PC-3 (cell line): ENCODE measurements around the gene DPY30. TPM values are rescaled to one million over a fixed set of nuclear protein-coding genes. Genes with fewer than 3 reads are reported as not detected.
"Not testable (repeated sequence)": the region's sequence is repeated elsewhere in the genome, so short reads cannot be mapped to it uniquely, and the experiment has no call there.

Source experiments
- ATAC-seq: fragments of 200-7000 bp; cut with Tn5 transposase; 2 replicates; pipeline ENCODE4 v1.9.1; 2020; ENCODE audit warnings: mild to moderate bottlenecking, moderate library complexity
- BruUV-seq: library from RNA; stranded (reverse); fragments of 400-500 nt; replicated peaks from 2 replicates; lab custom pipeline; 2021; lab: Mats Ljungman, UMichigan
- CTCF ChIA-PET: fragments of 300-600 bp; sonication (Branson Sonifier 250); formaldehyde crosslinking; loops from one replicate; lab custom pipeline; 2022; ENCODE audit warnings: antibody characterized with exemption; lab: Charles Lee
- POLR2A ChIA-PET: fragments of 300-600 bp; sonication (Branson Sonifier 250); formaldehyde crosslinking; loops from one replicate; lab custom pipeline; 2022; ENCODE audit warnings: antibody characterized with exemption; ENCODE audit not compliant: unreplicated experiment; lab: Charles Lee
- DNase-seq: peaks from one replicate; pipeline ENCODE4 v3.0.0-alpha.2; 2015
- H2AFZ ChIP-seq: fragments of 300-600 bp; sonication (generic); 2 replicates; pipeline ENCODE4 v1.6.0; 2016; ENCODE audit warnings: antibody characterized with exemption, low read length
- H3F3A ChIP-seq: fragments of 300-600 bp; sonication (generic); one replicate; pipeline ENCODE4 v1.6.0; 2017; ENCODE audit warnings: antibody characterized with exemption, low read length, control low read depth, mild to moderate bottlenecking; ENCODE audit not compliant: unreplicated experiment
- H3K27ac ChIP-seq: fragments of 300-600 bp; sonication (generic); 2 replicates; pipeline ENCODE4 v1.5.1; 2016; ENCODE audit warnings: mild to moderate bottlenecking, low read length
- H3K27me3 ChIP-seq: fragments of 300-600 bp; sonication (generic); 2 replicates; pipeline ENCODE4 v1.6.1; 2016; ENCODE audit warnings: low read length, mixed read lengths
- H3K36me3 ChIP-seq: fragments of 300-600 bp; sonication (generic); 2 replicates; pipeline ENCODE4 v1.6.1; 2016; ENCODE audit warnings: low read depth, mixed run types, low read length, mixed read lengths
- H3K4me1 ChIP-seq: fragments of 300-600 bp; sonication (generic); 2 replicates; pipeline ENCODE4 v1.5.1; 2016; ENCODE audit warnings: low read length; ENCODE audit not compliant: insufficient read depth
- H3K4me2 ChIP-seq: fragments of 300-600 bp; sonication (generic); 2 replicates; pipeline ENCODE4 v1.6.0; 2016; ENCODE audit warnings: low read length
- H3K4me3 ChIP-seq: fragments of 300-600 bp; sonication (generic); 2 replicates; pipeline ENCODE4 v1.5.1; 2016; ENCODE audit warnings: mild to moderate bottlenecking, low read length, mixed read lengths
- H3K79me2 ChIP-seq: fragments of 300-600 bp; sonication (generic); 2 replicates; pipeline ENCODE4 v1.6.1; 2017; ENCODE audit warnings: low read length, mixed read lengths
- H3K9ac ChIP-seq: fragments of 300-600 bp; sonication (generic); 2 replicates; pipeline ENCODE4 v1.6.0; 2016; ENCODE audit warnings: mild to moderate bottlenecking, low read length
- H3K9me2 ChIP-seq: fragments of 300-600 bp; sonication (generic); replicated peaks from 2 replicates; pipeline ENCODE4 v1.6.1; 2016; ENCODE audit warnings: mixed run types, low read length, mixed read lengths
- H3K9me3 ChIP-seq: fragments of 300-600 bp; sonication (generic); 2 replicates; pipeline ENCODE4 v1.6.1; 2016; ENCODE audit warnings: low read length, mixed read lengths
- H4K20me1 ChIP-seq: fragments of 300-600 bp; sonication (generic); 2 replicates; pipeline ENCODE4 v1.6.1; 2016; ENCODE audit warnings: low read length, mixed read lengths
- CTCF ChIP-seq: fragments of 300-600 bp; sonication (generic); conservative IDR thresholded peaks from 2 replicates; pipeline ENCODE4 v1.5.1; 2017; ENCODE audit warnings: antibody characterized with exemption, low read depth, mild to moderate bottlenecking, low read length
- EZH2 ChIP-seq: fragments of 300-600 bp; sonication (generic); IDR thresholded peaks from one replicate; pipeline ENCODE4 v1.6.1; 2017; ENCODE audit warnings: antibody characterized with exemption, mild to moderate bottlenecking, low read length; ENCODE audit not compliant: unreplicated experiment
- EZH2phosphoT487 ChIP-seq: fragments of 300-600 bp; sonication (generic); IDR thresholded peaks from 2 replicates; pipeline ENCODE4 v1.6.1; 2018; ENCODE audit warnings: mild to moderate bottlenecking, antibody characterized with exemption, low read length, borderline replicate concordance
- intact Hi-C: fragments of 100-400 bp; cut with micrococcal nuclease; formaldehyde crosslinking; loops from 2 replicates; pipeline ENCODE4 v1.9.0; 2023
- total RNA-seq: library from RNA; depleted of rRNA; stranded (reverse); fragments of >200 nt; gene quantifications from 2 replicates; pipeline ENCODE4 v1.2.3, GENCODE V29; 2014

The DPY30 gene
- total RNA-seq, 1 experiment from 2014 or later: 127 TPM

- ChIA-PET CTCF (no interaction called here), POLR2A (interaction anchor here (0.7 kb wide), 1 partner anchor 22 kb away, joined by 3 read pairs; the partner anchor contains the start of gene DPY30)
- intact Hi-C loops: no loop called here
- no peaks in the 10 kb centered on the region for H4K20me1 ChIP-seq
- no peak for DNase-seq
- H3K9me3 ChIP-seq: no peaks in the 10 kb centered on the region
- H3K36me3 ChIP-seq: no peaks in the 10 kb centered on the region
- BruUV-seq: no TSS peak
- no peak overlapping the region for H3K4me2 ChIP-seq
- no peaks in the 10 kb centered on the region for H3F3A ChIP-seq
- no peak overlapping the region for H2AFZ ChIP-seq
- no peak overlapping the region for H3K27ac ChIP-seq
- peaks cover 16% of the 10 kb centered on the region for H3K79me2 ChIP-seq
- no peak overlapping the region for H3K4me3 ChIP-seq
- no peak overlapping the region for H3K9ac ChIP-seq
- no peak for ATAC-seq
- H3K9me2 ChIP-seq: no peaks in the 10 kb centered on the region
- H3K4me1 ChIP-seq: peaks cover 19% of the 10 kb centered on the region
- TF ChIP-seq EZH2 (no peak), EZH2phosphoT487 (no peak), CTCF (no peak)
- H3K27me3 ChIP-seq: no peaks in the 10 kb centered on the region
These were observed 21.8 kb upstream of the DPY30 start for GRCh38 chr2:32061430-32061829.

- H3K27me3 ChIP-seq: no peaks in the 10 kb centered on the region
- H3K36me3 ChIP-seq: no peaks in the 10 kb centered on the region
- H3K4me1 ChIP-seq: peaks cover 15% of the 10 kb centered on the region
- H3K79me2 ChIP-seq: peaks cover 11% of the 10 kb centered on the region
- ChIA-PET CTCF (no interaction called here), POLR2A (interaction anchor here (0.7 kb wide), 1 partner anchor 21 kb away, joined by 5 read pairs; the partner anchor contains the start of gene DPY30)
- no peak overlapping the region for H3K4me3 ChIP-seq
- H3K9ac ChIP-seq: no peak overlapping the region
- DNase-seq (no peak), ATAC-seq (no peak)
- no peaks in the 10 kb centered on the region for H4K20me1 ChIP-seq
- no peaks in the 10 kb centered on the region for H3K9me3 ChIP-seq
- H2AFZ ChIP-seq: no peak overlapping the region
- TF ChIP-seq EZH2phosphoT487 (no peak), CTCF (no peak), EZH2 (no peak)
- no TSS peak for BruUV-seq
- H3K9me2 ChIP-seq: no peaks in the 10 kb centered on the region
- H3K27ac ChIP-seq: no peak overlapping the region
- H3K4me2 ChIP-seq: no peak overlapping the region
- intact Hi-C loops: no loop called here
- no peaks in the 10 kb centered on the region for H3F3A ChIP-seq
These were observed 20.7 kb upstream of the DPY30 start for GRCh38 chr2:32060266-32060665.

GRCh38 chr2:32058130-32058529 lies 18.5 kb upstream of the DPY30 start:
- intact Hi-C loops: no loop called here
- TF ChIP-seq CTCF (no peak), EZH2phosphoT487 (no peak), EZH2 (no peak)

GRCh38 chr2:32054583-32054982 lies 15.0 kb upstream of the DPY30 start:
- CTCF ChIA-PET: interaction anchor here (0.5 to 1.3 kb wide), 2 partner anchors 9 to 83 kb away, joined by 5 to 8 read pairs; partner anchors contain the start of gene SPAST
- H2AFZ ChIP-seq: not testable (repeated sequence)

More at GRCh38 chr2:32058130-32058529, 18.5 kb upstream of the DPY30 start:
- H3K27ac ChIP-seq: no peak overlapping the region
- H3K9me3 ChIP-seq: no peaks in the 10 kb centered on the region
- no peak overlapping the region for H3K9ac ChIP-seq
- no peaks in the 10 kb centered on the region for H3K9me2 ChIP-seq
- H3K4me1 ChIP-seq: peaks cover 8% of the 10 kb centered on the region; the same call in 1 of the 2 replicates
- H3F3A ChIP-seq: no peaks in the 10 kb centered on the region
- no peaks in the 10 kb centered on the region for H4K20me1 ChIP-seq
- H3K4me3 ChIP-seq: no peak overlapping the region
- H3K27me3 ChIP-seq: no peaks in the 10 kb centered on the region
- CTCF ChIA-PET: no interaction called here
- H2AFZ ChIP-seq: no peak overlapping the region
- POLR2A ChIA-PET: no interaction called here
- H3K79me2 ChIP-seq: no peaks in the 10 kb centered on the region
- ATAC-seq: no peak
- H3K36me3 ChIP-seq: no peaks in the 10 kb centered on the region
- BruUV-seq: no TSS peak
- peak; percentile 38 for DNase-seq
- H3K4me2 ChIP-seq: no peak overlapping the region

More at GRCh38 chr2:32054583-32054982, 15.0 kb upstream of the DPY30 start:
- H4K20me1 ChIP-seq, ATAC-seq, H3K4me3 ChIP-seq, DNase-seq, H3K9me3 ChIP-seq, H3K9ac ChIP-seq, BruUV-seq, H3K27me3 ChIP-seq, H3K4me2 ChIP-seq, intact Hi-C loops, H3K79me2 ChIP-seq, H3F3A ChIP-seq, H3K36me3 ChIP-seq, H3K27ac ChIP-seq, H3K4me1 ChIP-seq, H3K9me2 ChIP-seq: not testable (repeated sequence)
- POLR2A ChIA-PET: interaction anchor here (0.5 kb wide), 1 partner anchor 277 kb away, joined by 10 read pairs; no protein-coding TSS in a partner anchor
